ACC112 (cell line): ENCODE data around the gene BPGM.

Source experiments
- H2AFZ ChIP-seq: fragments of 200-600 bp; sonication (generic); one replicate; pipeline ENCODE4 v1.6.0; 2017; ENCODE audit warnings: antibody characterized with exemption, low read length; ENCODE audit not compliant: unreplicated experiment
- H3K27ac ChIP-seq: fragments of 200-600 bp; sonication (generic); 2 replicates; pipeline ENCODE4 v1.5.1; 2014; ENCODE audit warnings: low read depth, mild to moderate bottlenecking, antibody characterized with exemption, low read length, moderate library complexity
- H3K27me3 ChIP-seq: fragments of 200-600 bp; sonication (generic); 2 replicates; pipeline ENCODE4 v1.6.1; 2014; ENCODE audit warnings: mild to moderate bottlenecking, antibody characterized with exemption, low read length, moderate library complexity, mixed read lengths; ENCODE audit not compliant: insufficient read depth
- H3K36me3 ChIP-seq: fragments of 200-600 bp; sonication (generic); 2 replicates; pipeline ENCODE4 v1.6.1; 2016; ENCODE audit warnings: mild to moderate bottlenecking, antibody characterized with exemption, low read length, moderate library complexity, mixed read lengths; ENCODE audit not compliant: insufficient read depth
- H3K4me1 ChIP-seq: fragments of 200-600 bp; sonication (generic); one replicate; pipeline ENCODE4 v1.6.1; 2016; ENCODE audit warnings: low read length, mixed read lengths; ENCODE audit not compliant: insufficient read depth, unreplicated experiment, control insufficient read depth
- H3K4me3 ChIP-seq: fragments of 200-600 bp; sonication (generic); 2 replicates; pipeline ENCODE4 v1.5.1; 2014; ENCODE audit warnings: mild to moderate bottlenecking, low read depth, low read length
- H3K79me2 ChIP-seq: fragments of 200-600 bp; sonication (generic); one replicate; pipeline ENCODE4 v1.6.0; 2016; ENCODE audit warnings: low read length; ENCODE audit not compliant: control insufficient read depth, unreplicated experiment, insufficient read depth

The BPGM gene

GRCh38 chr7:134695321-134695860, 48.7 kb downstream of the BPGM start:
- peak overlapping the region; percentile 19 for H2AFZ ChIP-seq
- H3K79me2 ChIP-seq = no peaks in the 10 kb centered on the region
- H3K4me1 ChIP-seq = peaks cover 50% of the 10 kb centered on the region
- H3K4me3 ChIP-seq = no peak overlapping the region
- peak overlapping the region; percentile 72 for H3K27ac ChIP-seq
- no peaks in the 10 kb centered on the region for H3K36me3 ChIP-seq
- no peaks in the 10 kb centered on the region for H3K27me3 ChIP-seq

GRCh38 chr7:134696261-134696660, 49.6 kb downstream of the BPGM start:
- Histone ChIP-seq H2AFZ (no peak overlapping the region), H3K36me3 (no peaks in the 10 kb centered on the region), H3K27me3 (no peaks in the 10 kb centered on the region), H3K79me2 (no peaks in the 10 kb centered on the region), H3K4me1 (peaks cover 42% of the 10 kb centered on the region), H3K27ac (peak overlapping the region; percentile 72; the same call in 1 of the 2 replicates), H3K4me3 (no peak overlapping the region)

- Histone ChIP-seq H3K79me2 (no peaks in the 10 kb centered on the region), H3K4me3 (no peak overlapping the region), H3K4me1 (peaks cover 32% of the 10 kb centered on the region), H3K27ac (no peak overlapping the region), H3K36me3 (no peaks in the 10 kb centered on the region), H2AFZ (no peak overlapping the region), H3K27me3 (no peaks in the 10 kb centered on the region)
Observed at GRCh38 chr7:134697205-134697886, 50.7 kb downstream of the BPGM start.

GRCh38 chr7:134698481-134698880, 51.8 kb downstream of the BPGM start:
- Histone ChIP-seq H3K36me3 (no peaks in the 10 kb centered on the region), H2AFZ (no peak overlapping the region), H3K79me2 (no peaks in the 10 kb centered on the region), H3K4me1 (peaks cover 33% of the 10 kb centered on the region), H3K27me3 (no peaks in the 10 kb centered on the region), H3K4me3 (no peak overlapping the region), H3K27ac (no peak overlapping the region)

GRCh38 chr7:134699021-134699818, 52.6 kb downstream of the BPGM start:
- H3K4me1 ChIP-seq = peaks cover 33% of the 10 kb centered on the region
- no peak overlapping the region for H2AFZ ChIP-seq
- no peaks in the 10 kb centered on the region for H3K27me3 ChIP-seq
- no peaks in the 10 kb centered on the region for H3K79me2 ChIP-seq
- no peak overlapping the region for H3K27ac ChIP-seq
- H3K36me3 ChIP-seq = no peaks in the 10 kb centered on the region
- no peak overlapping the region for H3K4me3 ChIP-seq

GRCh38 chr7:134699899-134700298, 53.2 kb downstream of the BPGM start:
- Histone ChIP-seq H3K79me2 (no peaks in the 10 kb centered on the region), H3K4me1 (peaks cover 33% of the 10 kb centered on the region), H3K27me3 (no peaks in the 10 kb centered on the region), H3K4me3 (no peak overlapping the region), H3K27ac (no peak overlapping the region), H3K36me3 (no peaks in the 10 kb centered on the region), H2AFZ (no peak overlapping the region)

GRCh38 chr7:134701272-134701671, 54.6 kb downstream of the BPGM start:
- no peak overlapping the region for H3K4me3 ChIP-seq
- H3K4me1 ChIP-seq = peaks cover 20% of the 10 kb centered on the region
- H3K79me2 ChIP-seq = no peaks in the 10 kb centered on the region
- H3K36me3 ChIP-seq = no peaks in the 10 kb centered on the region
- no peak overlapping the region for H2AFZ ChIP-seq
- H3K27me3 ChIP-seq = no peaks in the 10 kb centered on the region
- H3K27ac ChIP-seq = no peak overlapping the region

GRCh38 chr7:134702366-134703240, 56.0 kb downstream of the BPGM start:
- H3K36me3 ChIP-seq = no peaks in the 10 kb centered on the region
- no peaks in the 10 kb centered on the region for H3K79me2 ChIP-seq
- H3K4me3 ChIP-seq = no peak overlapping the region
- no peaks in the 10 kb centered on the region for H3K27me3 ChIP-seq
- H3K27ac ChIP-seq = no peak overlapping the region
- no peak overlapping the region for H2AFZ ChIP-seq
- peaks cover 20% of the 10 kb centered on the region for H3K4me1 ChIP-seq

GRCh38 chr7:134703241-134703594, 56.6 kb downstream of the BPGM start:
- H3K27me3 ChIP-seq = no peaks in the 10 kb centered on the region
- H3K79me2 ChIP-seq = no peaks in the 10 kb centered on the region
- peak overlapping the region; percentile 25; the same call in 1 of the 2 replicates for H3K27ac ChIP-seq
- H2AFZ ChIP-seq = no peak overlapping the region
- H3K36me3 ChIP-seq = no peaks in the 10 kb centered on the region
- H3K4me3 ChIP-seq = no peak overlapping the region
- H3K4me1 ChIP-seq = peaks cover 20% of the 10 kb centered on the region

- Histone ChIP-seq H3K4me3 (no peak overlapping the region), H3K4me1 (peaks cover 20% of the 10 kb centered on the region), H3K79me2 (no peaks in the 10 kb centered on the region), H3K36me3 (no peaks in the 10 kb centered on the region), H2AFZ (no peak overlapping the region), H3K27me3 (no peaks in the 10 kb centered on the region), H3K27ac (peak overlapping the region; percentile 25)
Observed at GRCh38 chr7:134703782-134704181, 57.1 kb downstream of the BPGM start.
